HG02884 (cell line): ENCODE measurements around the gene LILRB5.
"Not testable (repeated sequence)": the region's sequence is repeated elsewhere in the genome, so short reads cannot be mapped to it uniquely, and the experiment has no call there.

Source experiments
- ATAC-seq: cut with Tn5 transposase; IDR thresholded peaks from one replicate; pipeline ENCODE4 v1.9.1; 2021; ENCODE audit warnings: mild to moderate bottlenecking, moderate library complexity; ENCODE audit not compliant: unreplicated experiment

Gene LILRB5

GRCh38 chr19:54217517-54218247, 39.4 kb downstream of the LILRB5 start:
- not testable (repeated sequence) for ATAC-seq

DNA sequence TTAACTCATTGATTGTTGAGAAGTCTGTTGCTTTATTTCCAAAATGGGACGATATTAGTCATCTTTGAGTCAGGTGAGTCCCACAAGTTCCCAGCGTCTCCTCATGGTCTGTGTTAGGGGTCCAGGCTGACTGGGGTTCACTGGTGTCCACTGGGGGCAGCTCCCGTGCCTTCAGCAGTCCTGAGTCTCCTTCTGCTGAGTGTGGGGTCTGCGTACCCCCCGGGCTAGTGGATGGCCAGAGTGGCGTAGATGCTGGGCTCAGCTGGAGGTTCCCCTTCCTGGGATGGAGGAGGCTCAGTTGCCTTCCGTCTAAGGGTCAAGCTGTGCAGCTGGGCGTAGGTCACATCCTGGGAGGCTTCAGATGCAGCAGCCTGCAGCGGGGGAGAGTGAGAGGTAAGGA, 40.2 kb downstream of the LILRB5 start:
- no peak for ATAC-seq

GRCh38 chr19:54214734-54215133, 42.3 kb downstream of the LILRB5 start:
- ATAC-seq = not testable (repeated sequence)

- not testable (repeated sequence) for ATAC-seq
Observed at GRCh38 chr19:54214217-54214616, 42.9 kb downstream of the LILRB5 start.

- no peak for ATAC-seq
Observed at GRCh38 chr19:54211235-54211634, 45.8 kb downstream of the LILRB5 start.

DNA sequence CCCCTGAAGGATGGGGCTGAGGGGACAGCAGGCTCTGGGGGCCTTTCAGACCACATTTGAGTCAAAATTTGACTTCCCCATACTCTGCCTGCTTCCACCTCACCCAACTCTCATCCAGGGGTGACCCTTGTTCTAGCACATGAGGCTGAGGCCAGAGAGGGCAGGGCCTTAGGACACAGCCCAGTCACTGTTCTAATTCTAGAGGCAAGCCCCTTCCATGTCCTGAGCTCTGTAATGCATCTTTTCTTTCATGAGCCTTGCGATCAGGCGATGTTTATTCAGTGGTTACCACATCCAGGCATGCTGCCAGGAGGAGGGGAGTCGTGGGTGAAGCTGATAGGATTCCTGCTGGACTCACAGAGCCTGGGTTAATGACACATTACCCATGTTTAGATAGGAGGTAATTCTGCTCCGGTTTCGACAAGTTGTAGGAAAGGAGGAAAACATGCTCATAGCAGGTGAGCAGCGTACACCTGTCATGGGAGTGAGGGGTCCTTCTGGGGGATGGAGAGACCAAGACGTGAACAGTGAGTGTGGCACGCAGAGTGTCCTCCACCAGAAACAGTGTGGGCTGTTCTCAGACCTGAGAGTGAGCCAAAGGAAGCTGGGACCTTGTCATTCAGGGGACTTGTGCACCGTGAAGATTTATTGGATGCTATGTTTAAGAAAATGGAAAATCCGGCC, 47.1 kb downstream of the LILRB5 start:
- ATAC-seq = no peak

- no peak for ATAC-seq
Observed at GRCh38 chr19:54209058-54209810, 47.8 kb downstream of the LILRB5 start.

GRCh38 chr19:54208784-54209057, 48.4 kb downstream of the LILRB5 start:
- ATAC-seq = no peak

- ATAC-seq = peak; percentile 32
Observed at GRCh38 chr19:54207983-54208783, 48.9 kb downstream of the LILRB5 start.

- ATAC-seq = no peak
Observed at GRCh38 chr19:54207676-54207982, 49.4 kb downstream of the LILRB5 start.

GRCh38 chr19:54207193-54207592, 49.9 kb downstream of the LILRB5 start:
- not testable (repeated sequence) for ATAC-seq

DNA sequence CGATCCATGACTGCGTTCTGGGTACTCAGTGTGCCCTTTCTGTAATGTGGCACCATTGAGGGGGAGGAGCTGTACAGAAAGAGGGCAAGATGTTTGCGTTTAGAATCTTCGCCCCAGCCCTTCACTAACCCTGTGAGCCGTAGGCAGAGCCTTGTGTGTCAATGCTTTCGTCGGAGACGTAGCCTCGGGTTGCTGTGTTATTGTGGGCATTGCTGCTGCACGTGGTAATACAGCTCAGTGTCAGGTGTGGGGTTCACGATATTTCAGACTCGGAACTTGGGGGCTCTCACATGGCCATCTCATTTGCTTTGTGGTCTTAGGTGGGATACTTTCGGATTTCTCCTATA, 50.3 kb downstream of the LILRB5 start:
- ATAC-seq = no peak

DNA sequence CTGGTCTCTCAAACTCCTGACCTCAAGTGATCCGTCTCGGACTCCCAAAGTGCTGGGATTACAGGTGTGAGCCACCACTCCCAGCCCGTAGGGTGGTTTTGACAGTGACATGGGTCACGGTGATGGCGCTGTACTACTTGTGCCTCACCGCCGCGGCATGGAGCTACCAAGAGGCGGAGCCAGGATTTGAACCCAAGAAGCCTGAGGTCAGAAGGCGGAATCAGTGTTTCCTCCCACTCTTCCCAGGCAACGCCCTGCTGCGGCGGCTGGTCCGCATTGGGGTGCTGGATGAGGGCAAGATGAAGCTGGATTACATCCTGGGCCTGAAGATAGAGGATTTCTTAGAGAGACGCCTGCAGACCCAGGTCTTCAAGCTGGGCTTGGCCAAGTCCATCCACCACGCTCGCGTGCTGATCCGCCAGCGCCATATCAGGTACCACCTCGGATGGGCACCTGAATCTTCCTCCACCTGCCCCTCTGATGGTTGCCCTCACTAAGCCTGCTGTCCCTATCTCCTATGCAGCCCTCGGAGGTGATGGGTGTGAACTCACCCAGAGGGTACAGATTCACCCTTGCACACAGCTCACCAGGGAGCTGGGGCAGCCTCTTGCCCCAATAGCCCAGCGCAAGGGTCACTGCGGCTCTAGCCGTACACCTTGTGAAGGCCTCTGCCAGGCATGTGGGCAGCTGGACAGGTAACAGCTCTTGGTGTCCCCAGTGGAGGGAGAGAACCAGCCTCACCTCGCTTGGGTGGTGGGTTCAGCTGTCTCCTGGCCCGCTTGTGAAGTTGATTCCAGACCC, 50.8 kb downstream of the LILRB5 start:
- no peak for ATAC-seq

DNA sequence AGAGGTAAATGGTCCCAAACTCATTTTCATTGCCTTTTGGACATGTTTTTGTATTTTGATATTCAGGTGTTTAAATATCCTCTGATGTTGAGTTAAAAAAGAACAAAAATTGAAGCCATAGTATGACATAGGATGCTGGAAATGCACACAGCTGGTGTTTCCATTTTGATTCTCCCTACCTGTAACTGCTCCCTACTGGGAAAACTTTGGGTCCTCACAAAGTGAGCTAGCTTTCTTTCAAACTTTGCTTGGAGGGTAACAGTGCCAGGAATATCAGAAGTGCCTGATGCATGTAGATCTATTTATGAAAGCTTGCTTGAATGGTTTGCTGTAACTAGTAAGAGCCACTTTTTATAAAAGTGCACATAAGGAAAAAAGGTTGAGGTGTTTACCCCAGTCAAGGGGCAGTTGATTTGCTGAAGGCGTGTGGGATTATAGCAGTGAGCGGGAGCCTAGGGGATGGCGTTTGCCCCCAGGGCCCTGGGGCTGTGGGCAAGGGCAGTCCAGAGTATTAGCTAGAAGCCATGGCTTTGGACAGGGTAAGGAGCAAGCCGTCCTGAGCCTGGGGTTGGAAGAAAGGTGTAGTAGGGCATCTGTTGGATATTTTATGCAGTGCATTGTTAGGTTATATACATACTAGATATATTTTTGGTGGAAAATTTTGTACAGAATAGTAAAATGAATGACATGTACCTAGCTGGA, 52.2 kb downstream of the LILRB5 start:
- ATAC-seq = no peak

GRCh38 chr19:54203151-54203611, 53.9 kb downstream of the LILRB5 start:
- no peak for ATAC-seq

GRCh38 chr19:54201980-54202379, 55.1 kb downstream of the LILRB5 start:
- no peak for ATAC-seq

- ATAC-seq = no peak
Observed at GRCh38 chr19:54201172-54201701, 55.8 kb downstream of the LILRB5 start.
